DOHH2 (cell line): ENCODE data around the gene RAD51C.

Experiments used
- CTCF ChIP-seq: fragments of 200-600 bp; sonication (generic); IDR thresholded peaks from one replicate; pipeline ENCODE4 v1.5.1; 2014; ENCODE audit warnings: antibody characterized with exemption, mild to moderate bottlenecking, low read depth, low read length; ENCODE audit not compliant: poor library complexity, severe bottlenecking
- EZH2phosphoT487 ChIP-seq: fragments of 200-600 bp; sonication (generic); IDR thresholded peaks from 2 replicates; pipeline ENCODE4 v1.6.1; 2017; ENCODE audit warnings: borderline replicate concordance, mild to moderate bottlenecking, antibody characterized with exemption, low read length, moderate library complexity, mixed read lengths

DNA sequence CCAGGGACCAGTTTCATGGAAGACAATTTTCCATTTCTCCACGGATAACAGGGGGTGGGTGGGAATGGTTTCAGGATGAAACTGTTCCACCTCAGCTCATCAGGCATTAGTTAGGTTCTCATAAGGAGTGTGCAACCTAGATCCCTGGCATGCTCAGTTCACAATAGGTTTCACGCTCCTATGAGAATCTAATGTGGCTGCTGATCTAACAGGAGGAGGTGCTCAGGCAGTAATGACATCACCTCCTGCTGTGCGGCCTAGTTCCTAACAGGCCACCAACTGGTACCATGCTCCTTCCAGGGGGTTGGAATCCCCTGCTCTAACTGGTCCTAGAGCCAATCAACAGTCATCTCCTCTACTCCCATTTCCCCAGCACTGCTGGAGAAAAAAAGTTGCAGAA lies 20.4 kb upstream of the RAD51C start:
- TF ChIP-seq CTCF (no peak), EZH2phosphoT487 (no peak)
